Lower leg skin (tissue), 4 donors: Measurements from ENCODE around the gene SORCS2. TPM values are rescaled to one million over a fixed set of nuclear protein-coding genes. Genes with fewer than 3 reads are reported as not detected.

ENCODE experiments used
- DNase-seq, 2 donors: peaks; one replicate each; pipeline ENCODE4 v3.0.0-alpha.2; 2019; ENCODE audit warnings: low spot score in 2 of 2
- H3K4me3 ChIP-seq: fragments of 200-600 bp; sonication (generic); 2 replicates; pipeline ENCODE4 v1.5.1; 2017; ENCODE audit warnings: mild to moderate bottlenecking, low read depth; ENCODE audit not compliant: poor library complexity, severe bottlenecking
- CTCF ChIP-seq, 3 donors: fragments of 450-650 bp; IDR thresholded peaks; one replicate each; pipeline ENCODE4 v1.5.1; 2016; ENCODE audit warnings: antibody characterized with exemption in 3 of 3, mild to moderate bottlenecking in 3 of 3, moderate library complexity in 2 of 3
- POLR2A ChIP-seq, 2 donors: fragments of 450-650 bp; IDR thresholded peaks; one replicate each; pipeline ENCODE4 v1.6.1; 2016 to 2017; ENCODE audit warnings: antibody characterized with exemption in 2 of 2, mild to moderate bottlenecking in 1 of 2, moderate library complexity in 1 of 2
- WGBS, 2 donors: methylation state at CpG; one replicate each; pipeline ENCODE4 v1.1.5; 2018; 5-methylcytosine and 5-hydroxymethylcytosine counted together
- intact Hi-C: fragments of 100-400 bp; cut with DNase I; formaldehyde crosslinking; loops from one replicate; pipeline ENCODE4 v1.15.0; 2023; ENCODE audit warnings: low total_unique reads
- total RNA-seq, 4 donors: library from RNA; depleted of rRNA; stranded (reverse); fragments of >200 nt; gene quantifications; one replicate each; pipeline ENCODE4 v1.1.0, GENCODE V29; 2016

SORCS2 gene
- total RNA-seq, 4 donors from 2014 or later = 1.1 to 6.4 (median 1.5) TPM

- WGBS, 2 donors = 61 to 71% methylated on average over 9 to 12 of the region's 12 CpGs
- DNase-seq = peak in 1 of 2 donors; percentile 72
- TF ChIP-seq CTCF (IDR thresholded peaks at IDR 0.05) (no peak), POLR2A (IDR thresholded peaks at IDR 0.05) (no peak)
- H3K4me3 ChIP-seq = no peak overlapping the region
- intact Hi-C loops = no loop called here
Observed at GRCh38 chr4:7384929-7385890, 192.9 kb downstream of the SORCS2 start.

DNA sequence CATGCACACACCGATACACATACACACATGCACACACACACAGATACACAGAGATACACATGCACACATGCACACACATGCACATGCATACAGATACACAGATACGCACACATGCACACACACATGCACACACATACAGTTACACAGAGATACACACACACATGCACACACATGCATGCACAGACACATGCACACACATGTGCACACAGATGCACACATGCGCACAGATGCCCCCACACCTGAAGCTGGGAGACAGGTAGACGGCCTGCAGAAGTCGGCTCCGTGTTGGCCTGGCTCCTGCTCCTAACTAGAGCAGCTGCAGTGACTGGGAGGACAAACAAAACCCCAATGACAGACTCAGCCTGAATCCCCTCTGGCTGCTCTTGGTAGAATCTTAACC, 195.6 kb downstream of the SORCS2 start:
- intact Hi-C loops = no loop called here
- TF ChIP-seq CTCF (IDR thresholded peaks at IDR 0.05) = no peak
- no peak for TF ChIP-seq POLR2A (IDR thresholded peaks at IDR 0.05)
- WGBS, 2 donors = 95 to 97% methylated on average over 6 of the region's 6 CpGs
- H3K4me3 ChIP-seq = no peak overlapping the region
- no peak for DNase-seq

DNA sequence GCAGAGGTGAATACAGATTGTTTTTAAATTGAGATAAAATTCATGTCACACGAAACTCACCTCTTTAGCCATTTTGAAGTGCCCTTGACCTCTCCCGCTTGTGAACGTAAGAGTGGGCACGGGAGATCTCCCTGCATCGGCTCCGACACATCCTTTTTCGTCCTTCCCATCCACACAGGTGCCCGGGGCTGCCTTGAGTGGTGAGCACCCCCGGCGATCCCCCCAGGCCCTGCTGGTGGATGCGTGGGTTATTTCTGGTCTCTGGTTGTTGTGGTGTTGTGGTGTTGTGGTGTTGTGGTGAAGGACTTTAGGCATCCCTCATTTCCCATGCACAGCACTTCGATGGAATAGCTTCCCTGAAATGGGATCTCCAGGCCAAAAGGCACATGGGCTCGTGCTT, 196.3 kb downstream of the SORCS2 start:
- DNase-seq = no peak
- intact Hi-C loops = no loop called here
- H3K4me3 ChIP-seq = no peak overlapping the region
- TF ChIP-seq CTCF (IDR thresholded peaks at IDR 0.05) (no peak), POLR2A (IDR thresholded peaks at IDR 0.05) (no peak)
- WGBS, 2 donors = 86 to 91% methylated on average over 13 of the region's 13 CpGs

- no peak for TF ChIP-seq CTCF (IDR thresholded peaks at IDR 0.05)
- no peak for TF ChIP-seq POLR2A (IDR thresholded peaks at IDR 0.05)
- WGBS, 2 donors = 89 to 94% methylated on average over 15 of the region's 15 CpGs
- intact Hi-C loops = no loop called here
- H3K4me3 ChIP-seq = no peak overlapping the region
- peak in 1 of 2 donors; percentile 76 for DNase-seq
Observed at GRCh38 chr4:7389101-7389701, 196.9 kb downstream of the SORCS2 start.

GRCh38 chr4:7389719-7390118, 197.4 kb downstream of the SORCS2 start:
- DNase-seq = peak in 1 of 2 donors; percentile 74
- intact Hi-C loops = no loop called here
- TF ChIP-seq POLR2A (IDR thresholded peaks at IDR 0.05) (no peak), CTCF (IDR thresholded peaks at IDR 0.05) (no peak)
- H3K4me3 ChIP-seq = no peak overlapping the region
- 65 to 68% methylated on average over 12 of the region's 12 CpGs for WGBS, 2 donors
